ENCODE results near the gene PARP14.

DNA sequence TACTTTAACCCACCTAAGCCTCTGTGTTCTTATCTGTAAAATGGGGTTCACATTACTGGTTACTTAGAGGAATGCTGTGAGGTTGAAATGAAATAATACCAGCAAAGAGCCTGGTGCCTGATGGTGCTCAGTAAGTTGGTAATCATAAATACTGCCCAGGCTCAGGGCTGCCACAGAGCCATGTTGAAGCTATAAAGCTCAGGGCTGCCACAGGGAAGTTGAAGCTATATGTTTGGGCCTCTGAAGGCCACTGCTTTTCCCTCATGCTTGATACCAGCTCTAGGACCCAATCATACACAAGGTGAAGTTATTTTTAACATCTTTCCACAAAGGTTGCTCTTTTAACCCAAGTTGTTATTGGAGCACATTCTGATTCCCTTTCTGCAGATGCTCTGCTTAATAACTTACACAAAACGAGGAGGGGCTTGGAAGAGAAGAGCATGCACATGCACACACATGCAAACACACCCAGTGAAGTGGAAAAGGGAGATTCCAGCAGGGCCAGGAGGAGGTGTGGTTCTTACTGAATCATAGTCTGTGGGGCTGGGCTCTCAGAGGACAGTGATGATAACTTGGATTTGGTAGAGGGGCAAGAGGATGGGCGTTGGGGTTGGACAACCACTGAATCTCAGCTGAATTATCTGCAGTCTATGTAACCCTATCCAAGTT lies 17.4 kb downstream of the PARP14 start:
- no peak for TF ChIP-seq EZH2 (IDR thresholded peaks at IDR 0.05; ENCODE audit: borderline replicate concordance, insufficient read depth, low read depth, low read length, poor library complexity, severe bottlenecking)
- TF ChIP-seq, protein P1, sequence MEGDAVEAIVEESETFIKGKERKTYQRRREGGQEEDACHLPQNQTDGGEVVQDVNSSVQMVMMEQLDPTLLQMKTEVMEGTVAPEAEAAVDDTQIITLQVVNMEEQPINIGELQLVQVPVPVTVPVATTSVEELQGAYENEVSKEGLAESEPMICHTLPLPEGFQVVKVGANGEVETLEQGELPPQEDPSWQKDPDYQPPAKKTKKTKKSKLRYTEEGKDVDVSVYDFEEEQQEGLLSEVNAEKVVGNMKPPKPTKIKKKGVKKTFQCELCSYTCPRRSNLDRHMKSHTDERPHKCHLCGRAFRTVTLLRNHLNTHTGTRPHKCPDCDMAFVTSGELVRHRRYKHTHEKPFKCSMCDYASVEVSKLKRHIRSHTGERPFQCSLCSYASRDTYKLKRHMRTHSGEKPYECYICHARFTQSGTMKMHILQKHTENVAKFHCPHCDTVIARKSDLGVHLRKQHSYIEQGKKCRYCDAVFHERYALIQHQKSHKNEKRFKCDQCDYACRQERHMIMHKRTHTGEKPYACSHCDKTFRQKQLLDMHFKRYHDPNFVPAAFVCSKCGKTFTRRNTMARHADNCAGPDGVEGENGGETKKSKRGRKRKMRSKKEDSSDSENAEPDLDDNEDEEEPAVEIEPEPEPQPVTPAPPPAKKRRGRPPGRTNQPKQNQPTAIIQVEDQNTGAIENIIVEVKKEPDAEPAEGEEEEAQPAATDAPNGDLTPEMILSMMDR (IDR thresholded peaks at IDR 0.05): no peak
